GM23248 (cell line): ENCODE measurements around the gene KRT71. TPM values are rescaled to one million over a fixed set of nuclear protein-coding genes. Genes with fewer than 3 reads are reported as not detected.

Source experiments
- DNase-seq: peaks from one replicate; pipeline ENCODE4 v3.0.0-alpha.2; 2015
- H2AFZ ChIP-seq: fragments of 200-600 bp; sonication (generic); 2 replicates; pipeline ENCODE4 v1.6.1; 2016; ENCODE audit warnings: antibody characterized with exemption
- H3F3A ChIP-seq: fragments of 200-600 bp; sonication (generic); 2 replicates; pipeline ENCODE4 v1.6.1; 2016; ENCODE audit warnings: mild to moderate bottlenecking, antibody characterized with exemption, mixed run types; ENCODE audit not compliant: insufficient read depth
- H3K27ac ChIP-seq: fragments of 200-600 bp; sonication (generic); 2 replicates; pipeline ENCODE4 v1.5.1; 2016; ENCODE audit warnings: mild to moderate bottlenecking
- H3K27me3 ChIP-seq: fragments of 200-600 bp; sonication (generic); replicated peaks from 2 replicates; pipeline ENCODE4 v1.6.1; 2016; ENCODE audit warnings: mild to moderate bottlenecking; ENCODE audit not compliant: insufficient read depth
- H3K36me3 ChIP-seq: fragments of 200-600 bp; sonication (generic); 2 replicates; pipeline ENCODE4 v1.6.1; 2016; ENCODE audit warnings: low read depth, mild to moderate bottlenecking
- H3K4me1 ChIP-seq: fragments of 200-600 bp; sonication (generic); 2 replicates; pipeline ENCODE4 v1.6.1; 2016; ENCODE audit warnings: mild to moderate bottlenecking; ENCODE audit not compliant: insufficient read depth
- H3K4me2 ChIP-seq: fragments of 200-600 bp; sonication (generic); one replicate; pipeline ENCODE4 v1.6.1; 2016; ENCODE audit warnings: mild to moderate bottlenecking; ENCODE audit not compliant: unreplicated experiment
- H3K4me3 ChIP-seq: fragments of 200-600 bp; sonication (generic); 2 replicates; pipeline ENCODE4 v1.5.1; 2016; ENCODE audit warnings: mild to moderate bottlenecking
- H3K79me2 ChIP-seq: fragments of 200-600 bp; sonication (generic); 2 replicates; pipeline ENCODE4 v1.6.1; 2016; ENCODE audit warnings: mild to moderate bottlenecking; ENCODE audit not compliant: insufficient read depth
- H3K9ac ChIP-seq: fragments of 200-600 bp; sonication (generic); 2 replicates; pipeline ENCODE4 v1.6.1; 2016; ENCODE audit warnings: mild to moderate bottlenecking
- H3K9me2 ChIP-seq: fragments of 200-600 bp; sonication (generic); 2 replicates; pipeline ENCODE4 v1.6.1; 2016; ENCODE audit warnings: mixed run types, mild to moderate bottlenecking, moderate library complexity; ENCODE audit not compliant: insufficient read depth
- H3K9me3 ChIP-seq: fragments of 200-600 bp; sonication (generic); one replicate; pipeline ENCODE4 v1.6.1; 2017; ENCODE audit warnings: low read depth
- H4K20me1 ChIP-seq: fragments of 200-600 bp; sonication (generic); 2 replicates; pipeline ENCODE4 v1.6.0; 2016; ENCODE audit not compliant: insufficient read depth
- EZH2 ChIP-seq: fragments of 200-600 bp; sonication (generic); IDR thresholded peaks from 2 replicates; pipeline ENCODE4 v1.6.1; 2018; ENCODE audit warnings: antibody characterized with exemption, mild to moderate bottlenecking; ENCODE audit not compliant: insufficient read depth, poor library complexity, severe bottlenecking
- EZH2phosphoT487 ChIP-seq: fragments of 200-600 bp; sonication (generic); IDR thresholded peaks from 2 replicates; pipeline ENCODE4 v1.6.1; 2018; ENCODE audit warnings: antibody characterized with exemption, moderate library complexity, mild to moderate bottlenecking, low read depth; ENCODE audit not compliant: insufficient read depth
- WGBS, 2 experiments: methylation state at CpG; one replicate each; pipeline ENCODE4 v1.1.6; 2015 to 2017; ENCODE audit warnings: low lambda C conversion rate in 2 of 2, low coverage in 1 of 2; ENCODE audit errors: missing lambda C conversion rate in 2 of 2; 5-methylcytosine and 5-hydroxymethylcytosine counted together
- in situ Hi-C: fragments of 300-500 bp; cut with MboI; formaldehyde crosslinking; loops from 2 replicates; pipeline ENCODE4 v1.15.0; 2020
- polyA plus RNA-seq: library from polyadenylated mRNA; unstranded; fragments of >200 nt; fragmentation: Nextera tagmentation; extraction: Ambion mirVana; gene quantifications from 2 replicates; pipeline ENCODE4 v1.2.1, GENCODE V29; 2016
- total RNA-seq: library from RNA; depleted of rRNA; stranded (reverse); fragments of >200 nt; shearing (Covaris generic); gene quantifications from 2 replicates; pipeline ENCODE4 v1.2.3, GENCODE V29; 2014

The KRT71 gene
- total and polyA plus RNA-seq, 2 experiments from 2014 or later: not detected

DNA sequence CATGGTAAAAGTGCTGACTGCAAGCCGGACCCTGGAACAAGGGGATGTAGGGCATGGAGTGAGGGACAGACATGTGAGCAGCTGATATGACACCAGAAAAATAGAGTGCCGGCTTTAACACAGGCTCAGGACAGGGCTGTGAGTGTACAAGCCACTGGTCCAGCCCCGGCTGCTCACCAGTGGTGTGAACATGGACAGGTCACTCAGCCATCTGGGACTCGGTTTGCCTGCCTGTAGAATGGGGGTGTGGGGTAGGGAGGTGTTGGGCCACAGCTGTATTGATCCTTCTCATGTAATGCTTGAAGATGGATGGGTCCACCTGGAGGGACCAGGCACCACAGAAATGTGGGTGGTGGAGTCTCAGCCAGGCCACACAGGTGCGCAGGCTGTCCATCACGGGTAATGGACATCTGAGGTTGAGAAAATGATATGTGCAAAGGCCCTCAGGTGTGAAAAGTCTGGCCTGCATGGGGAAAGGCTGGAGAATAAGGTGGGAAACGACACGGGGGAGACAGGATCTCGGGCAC is 31.3 kb upstream of the KRT71 start:
- H3K79me2 ChIP-seq: no peaks in the 10 kb centered on the region
- no peak for DNase-seq
- H3F3A ChIP-seq: no peaks in the 10 kb centered on the region
- no peaks in the 10 kb centered on the region for H3K36me3 ChIP-seq
- no peak overlapping the region for H3K27ac ChIP-seq
- TF ChIP-seq EZH2phosphoT487: no peak
- TF ChIP-seq EZH2: no peak
- no peak overlapping the region for H3K4me3 ChIP-seq
- in situ Hi-C loops: loop anchor here (5.0 to 10.0 kb wide), 2 partner anchors 283 to 401 kb away; no protein-coding TSS in a partner anchor
- peaks cover 12% of the 10 kb centered on the region for H3K27me3 ChIP-seq
- H3K9me3 ChIP-seq: no peaks in the 10 kb centered on the region
- H3K4me2 ChIP-seq: no peak overlapping the region
- H3K9me2 ChIP-seq: no peaks in the 10 kb centered on the region
- 69 to 72% methylated on average over 9 of the region's 9 CpGs for WGBS, 2 experiments
- no peak overlapping the region for H3K9ac ChIP-seq
- H3K4me1 ChIP-seq: no peaks in the 10 kb centered on the region
- no peaks in the 10 kb centered on the region for H4K20me1 ChIP-seq
- no peak overlapping the region for H2AFZ ChIP-seq

DNA sequence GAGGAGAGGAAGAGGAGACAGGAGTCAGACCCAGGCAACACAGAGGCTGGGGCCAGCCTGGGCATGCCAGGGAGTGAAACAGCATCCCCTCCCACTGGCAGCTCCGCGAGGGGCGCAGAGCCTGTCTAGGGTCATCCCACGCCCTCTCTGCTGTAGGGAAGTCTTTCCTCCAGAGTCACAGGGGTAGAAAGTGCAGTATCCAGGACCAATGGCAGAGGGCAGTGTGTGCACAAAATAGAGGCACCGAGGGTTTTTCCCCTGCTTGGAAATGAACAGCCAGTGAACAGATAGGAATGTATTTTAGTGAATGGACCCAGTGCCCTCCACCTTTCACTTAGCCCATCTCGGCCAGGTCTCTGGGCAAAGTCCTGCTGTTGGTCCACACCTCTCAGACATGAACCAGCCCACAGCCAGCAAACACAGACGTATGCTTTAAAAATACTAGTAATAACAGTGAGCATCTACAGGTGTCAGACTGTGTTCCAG is 30.1 kb upstream of the KRT71 start:
- peak; percentile 81 for DNase-seq
- Histone ChIP-seq H3K36me3 (no peaks in the 10 kb centered on the region), H4K20me1 (no peaks in the 10 kb centered on the region), H3K9me3 (no peaks in the 10 kb centered on the region), H3K27ac (no peak overlapping the region), H3K4me2 (no peak overlapping the region), H3K27me3 (peaks cover 16% of the 10 kb centered on the region), H2AFZ (no peak overlapping the region), H3F3A (no peaks in the 10 kb centered on the region), H3K4me3 (no peak overlapping the region), H3K4me1 (no peaks in the 10 kb centered on the region), H3K9me2 (no peaks in the 10 kb centered on the region), H3K79me2 (no peaks in the 10 kb centered on the region), H3K9ac (no peak overlapping the region)
- 2% methylated on average over 7 of the region's 7 CpGs for WGBS, 2 experiments
- in situ Hi-C loops: loop anchor here (5.0 to 10.0 kb wide), 2 partner anchors 284 to 402 kb away; no protein-coding TSS in a partner anchor
- TF ChIP-seq EZH2phosphoT487 (no peak), EZH2 (no peak)

DNA sequence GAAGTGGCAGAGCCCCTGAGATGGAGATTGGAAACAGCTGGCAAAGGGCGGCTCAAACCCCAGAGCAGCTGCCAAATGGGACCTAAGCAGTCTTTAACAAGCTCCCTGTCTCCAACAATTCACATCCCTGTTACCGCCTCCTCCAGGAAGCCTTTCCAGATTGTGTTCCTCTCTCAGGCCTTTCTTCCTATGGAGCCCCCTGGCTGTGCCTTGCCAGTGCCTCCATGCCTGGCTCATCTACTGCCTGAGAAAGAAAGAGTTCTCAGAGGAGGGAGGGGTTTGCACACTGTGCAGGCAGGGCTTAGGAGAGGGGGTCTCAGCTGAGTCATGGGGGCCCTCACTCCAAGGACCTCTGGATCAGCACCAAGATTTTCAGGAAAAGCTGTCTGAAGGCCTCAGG is 29.5 kb upstream of the KRT71 start:
- no peak for TF ChIP-seq EZH2
- no peak for TF ChIP-seq EZH2phosphoT487
- 79% methylated on average over 2 of the region's 2 CpGs for WGBS, 2 experiments
- in situ Hi-C loops: loop anchor here (5.0 to 10.0 kb wide), 2 partner anchors 285 to 402 kb away; no protein-coding TSS in a partner anchor
- H3K27me3 ChIP-seq: peaks cover 15% of the 10 kb centered on the region
- H3K9me2 ChIP-seq: no peaks in the 10 kb centered on the region
- H3F3A ChIP-seq: no peaks in the 10 kb centered on the region
- no peak overlapping the region for H3K4me2 ChIP-seq
- H3K4me3 ChIP-seq: no peak overlapping the region
- no peak overlapping the region for H3K27ac ChIP-seq
- no peaks in the 10 kb centered on the region for H4K20me1 ChIP-seq
- H3K9ac ChIP-seq: no peak overlapping the region
- H3K36me3 ChIP-seq: no peaks in the 10 kb centered on the region
- H2AFZ ChIP-seq: no peak overlapping the region
- no peaks in the 10 kb centered on the region for H3K79me2 ChIP-seq
- H3K4me1 ChIP-seq: no peaks in the 10 kb centered on the region
- DNase-seq: no peak
- H3K9me3 ChIP-seq: no peaks in the 10 kb centered on the region

DNA sequence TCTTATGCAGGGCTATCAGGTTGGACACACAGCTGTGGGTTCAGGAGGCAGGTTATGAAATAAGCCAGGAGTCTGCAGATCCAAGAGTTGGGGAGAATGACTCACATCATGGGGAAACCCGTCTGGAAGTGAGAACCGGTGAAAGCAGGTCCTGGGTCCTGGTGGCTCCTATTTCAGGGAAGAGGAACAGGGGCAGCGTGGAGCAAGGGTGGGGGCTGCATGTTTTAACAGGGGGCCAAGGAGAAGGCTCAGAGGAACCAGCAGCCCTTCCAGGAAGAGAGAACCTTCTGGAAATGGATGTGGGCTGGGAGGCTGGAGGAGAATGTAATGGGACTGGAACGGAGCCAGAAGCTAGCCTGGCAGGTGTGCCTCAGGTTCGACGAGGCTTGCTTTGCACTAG is 28.5 kb upstream of the KRT71 start:
- in situ Hi-C loops: loop anchor here (5.0 to 10.0 kb wide), 2 partner anchors 286 to 403 kb away; no protein-coding TSS in a partner anchor
- no peak overlapping the region for H3K9ac ChIP-seq
- no peak overlapping the region for H2AFZ ChIP-seq
- no peaks in the 10 kb centered on the region for H3K9me3 ChIP-seq
- no peaks in the 10 kb centered on the region for H3K79me2 ChIP-seq
- WGBS, 2 experiments: 33 to 36% methylated on average over 6 of the region's 6 CpGs
- no peaks in the 10 kb centered on the region for H3F3A ChIP-seq
- no peak overlapping the region for H3K4me3 ChIP-seq
- H3K27ac ChIP-seq: no peak overlapping the region
- DNase-seq: peak; percentile 77
- no peaks in the 10 kb centered on the region for H4K20me1 ChIP-seq
- TF ChIP-seq EZH2phosphoT487 (no peak), EZH2 (no peak)
- H3K4me2 ChIP-seq: no peak overlapping the region
- H3K9me2 ChIP-seq: no peaks in the 10 kb centered on the region
- H3K27me3 ChIP-seq: peaks cover 10% of the 10 kb centered on the region
- no peaks in the 10 kb centered on the region for H3K4me1 ChIP-seq
- no peaks in the 10 kb centered on the region for H3K36me3 ChIP-seq
